T-helper 1 cell treated with Interleukin-12 subunit alpha and Interleukin-12 subunit beta and Interleukin-4 antibody, amounts not matched to agents 30 μg/mL and 1 μg/mL, for 36 hours (primary cell): Measurements from ENCODE around the gene MYO1B.

ENCODE experiments used
- H3K27ac Mint-ChIP-seq: one replicate; pipeline ENCODE4 v1.8.0; 2021; ENCODE audit warnings: mild to moderate bottlenecking, mixed read lengths
- H3K27me3 Mint-ChIP-seq: one replicate; pipeline ENCODE4 v1.8.0; 2021; ENCODE audit warnings: low read depth, mixed read lengths
- H3K36me3 Mint-ChIP-seq: one replicate; pipeline ENCODE4 v1.8.0; 2021; ENCODE audit warnings: low read depth, mixed read lengths
- H3K4me1 Mint-ChIP-seq: one replicate; pipeline ENCODE4 v1.8.0; 2021; ENCODE audit warnings: low read depth, mixed read lengths
- H3K4me3 Mint-ChIP-seq: one replicate; pipeline ENCODE4 v1.8.0; 2021; ENCODE audit warnings: mild to moderate bottlenecking, moderate library complexity, mixed read lengths
- H3K9me3 Mint-ChIP-seq: one replicate; pipeline ENCODE4 v1.8.0; 2021; ENCODE audit warnings: mixed read lengths

The MYO1B gene

GRCh38 chr2:191352536-191352935 lies 107.3 kb downstream of the MYO1B start:
- H3K27ac Mint-ChIP-seq, result no peak overlapping the region
- no peaks in the 10 kb centered on the region for H3K27me3 Mint-ChIP-seq
- peaks cover 5% of the 10 kb centered on the region for H3K9me3 Mint-ChIP-seq
- no peak overlapping the region for H3K4me3 Mint-ChIP-seq
- peaks cover 5% of the 10 kb centered on the region for H3K36me3 Mint-ChIP-seq
- no peaks in the 10 kb centered on the region for H3K4me1 Mint-ChIP-seq

- Mint-ChIP-seq H3K4me3 (no peak overlapping the region), H3K27me3 (no peaks in the 10 kb centered on the region), H3K27ac (no peak overlapping the region), H3K4me1 (no peaks in the 10 kb centered on the region), H3K36me3 (no peaks in the 10 kb centered on the region), H3K9me3 (peaks cover 5% of the 10 kb centered on the region)
Observed at GRCh38 chr2:191355170-191355758, 110.1 kb downstream of the MYO1B start.

GRCh38 chr2:191357678-191358077 lies 112.5 kb downstream of the MYO1B start:
- no peaks in the 10 kb centered on the region for H3K27me3 Mint-ChIP-seq
- H3K36me3 Mint-ChIP-seq, result no peaks in the 10 kb centered on the region
- H3K9me3 Mint-ChIP-seq, result peaks cover 5% of the 10 kb centered on the region
- H3K27ac Mint-ChIP-seq, result no peak overlapping the region
- no peak overlapping the region for H3K4me3 Mint-ChIP-seq
- peaks cover 1% of the 10 kb centered on the region for H3K4me1 Mint-ChIP-seq

- Mint-ChIP-seq H3K4me1 (peaks cover 2% of the 10 kb centered on the region), H3K27ac (no peak overlapping the region), H3K36me3 (no peaks in the 10 kb centered on the region), H3K9me3 (peaks cover 5% of the 10 kb centered on the region), H3K27me3 (no peaks in the 10 kb centered on the region), H3K4me3 (no peak overlapping the region)
Observed at GRCh38 chr2:191358325-191359025, 113.3 kb downstream of the MYO1B start.

- Mint-ChIP-seq H3K27ac (no peak overlapping the region), H3K27me3 (no peaks in the 10 kb centered on the region), H3K4me1 (peaks cover 2% of the 10 kb centered on the region), H3K36me3 (no peaks in the 10 kb centered on the region), H3K4me3 (no peak overlapping the region), H3K9me3 (peaks cover 5% of the 10 kb centered on the region)
Observed at GRCh38 chr2:191359133-191359532, 113.9 kb downstream of the MYO1B start.

- H3K4me3 Mint-ChIP-seq, result no peak overlapping the region
- peaks cover 2% of the 10 kb centered on the region for H3K36me3 Mint-ChIP-seq
- H3K4me1 Mint-ChIP-seq, result peaks cover 2% of the 10 kb centered on the region
- H3K27ac Mint-ChIP-seq, result no peak overlapping the region
- no peaks in the 10 kb centered on the region for H3K27me3 Mint-ChIP-seq
- H3K9me3 Mint-ChIP-seq, result no peaks in the 10 kb centered on the region
Observed at GRCh38 chr2:191360918-191361317, 115.7 kb downstream of the MYO1B start.

- H3K9me3 Mint-ChIP-seq, result no peaks in the 10 kb centered on the region
- H3K4me1 Mint-ChIP-seq, result peaks cover 2% of the 10 kb centered on the region
- no peaks in the 10 kb centered on the region for H3K27me3 Mint-ChIP-seq
- H3K4me3 Mint-ChIP-seq, result no peak overlapping the region
- H3K27ac Mint-ChIP-seq, result no peak overlapping the region
- H3K36me3 Mint-ChIP-seq, result peaks cover 2% of the 10 kb centered on the region
Observed at GRCh38 chr2:191362841-191363240, 117.6 kb downstream of the MYO1B start.

GRCh38 chr2:191363267-191363666 lies 118.1 kb downstream of the MYO1B start:
- H3K4me1 Mint-ChIP-seq, result peaks cover 2% of the 10 kb centered on the region
- H3K36me3 Mint-ChIP-seq, result peaks cover 2% of the 10 kb centered on the region
- H3K27ac Mint-ChIP-seq, result no peak overlapping the region
- H3K4me3 Mint-ChIP-seq, result no peak overlapping the region
- no peaks in the 10 kb centered on the region for H3K9me3 Mint-ChIP-seq
- no peaks in the 10 kb centered on the region for H3K27me3 Mint-ChIP-seq

GRCh38 chr2:191365089-191365488 lies 119.9 kb downstream of the MYO1B start:
- Mint-ChIP-seq H3K27ac (no peak overlapping the region), H3K4me1 (peaks cover 2% of the 10 kb centered on the region), H3K9me3 (no peaks in the 10 kb centered on the region), H3K4me3 (no peak overlapping the region), H3K36me3 (peaks cover 2% of the 10 kb centered on the region), H3K27me3 (no peaks in the 10 kb centered on the region)

- Mint-ChIP-seq H3K27me3 (no peaks in the 10 kb centered on the region), H3K27ac (no peak overlapping the region)
Observed at GRCh38 chr2:191366199-191366598, 121.0 kb downstream of the MYO1B start.

GRCh38 chr2:191369034-191369433 lies 123.8 kb downstream of the MYO1B start:
- H3K36me3 Mint-ChIP-seq, result peaks cover 2% of the 10 kb centered on the region
- H3K4me3 Mint-ChIP-seq, result no peak overlapping the region
- no peaks in the 10 kb centered on the region for H3K27me3 Mint-ChIP-seq

More at GRCh38 chr2:191366199-191366598, 121.0 kb downstream of the MYO1B start:
- Mint-ChIP-seq H3K36me3 (peaks cover 2% of the 10 kb centered on the region), H3K4me1 (peaks cover 2% of the 10 kb centered on the region), H3K4me3 (no peak overlapping the region), H3K9me3 (no peaks in the 10 kb centered on the region)

GRCh38 chr2:191374366-191374765 lies 129.2 kb downstream of the MYO1B start:
- H3K36me3 Mint-ChIP-seq, result no peaks in the 10 kb centered on the region
- H3K9me3 Mint-ChIP-seq, result no peaks in the 10 kb centered on the region
- H3K4me1 Mint-ChIP-seq, result peaks cover 7% of the 10 kb centered on the region
- no peak overlapping the region for H3K27ac Mint-ChIP-seq
- no peaks in the 10 kb centered on the region for H3K27me3 Mint-ChIP-seq
- no peak overlapping the region for H3K4me3 Mint-ChIP-seq

More at GRCh38 chr2:191369034-191369433, 123.8 kb downstream of the MYO1B start:
- Mint-ChIP-seq H3K4me1 (no peaks in the 10 kb centered on the region), H3K27ac (no peak overlapping the region), H3K9me3 (no peaks in the 10 kb centered on the region)

GRCh38 chr2:191374939-191375338 lies 129.7 kb downstream of the MYO1B start:
- Mint-ChIP-seq H3K27ac (no peak overlapping the region), H3K27me3 (no peaks in the 10 kb centered on the region), H3K9me3 (no peaks in the 10 kb centered on the region), H3K36me3 (no peaks in the 10 kb centered on the region), H3K4me3 (no peak overlapping the region), H3K4me1 (peaks cover 7% of the 10 kb centered on the region)

- Mint-ChIP-seq H3K9me3 (no peaks in the 10 kb centered on the region), H3K4me1 (peaks cover 7% of the 10 kb centered on the region), H3K27ac (no peak overlapping the region), H3K27me3 (no peaks in the 10 kb centered on the region), H3K36me3 (no peaks in the 10 kb centered on the region), H3K4me3 (no peak overlapping the region)
Observed at GRCh38 chr2:191376981-191377629, 131.9 kb downstream of the MYO1B start.

- no peak overlapping the region for H3K27ac Mint-ChIP-seq
- no peaks in the 10 kb centered on the region for H3K9me3 Mint-ChIP-seq
- H3K4me1 Mint-ChIP-seq, result peaks cover 7% of the 10 kb centered on the region
- H3K4me3 Mint-ChIP-seq, result no peak overlapping the region
- H3K27me3 Mint-ChIP-seq, result no peaks in the 10 kb centered on the region
- no peaks in the 10 kb centered on the region for H3K36me3 Mint-ChIP-seq
Observed at GRCh38 chr2:191379375-191379774, 134.2 kb downstream of the MYO1B start.
